ENCODE results near the gene SRRM5. TPM values are rescaled to one million over a fixed set of nuclear protein-coding genes. Genes with fewer than 3 reads are reported as not detected.

The SRRM5 gene
- total and polyA plus RNA-seq, 2 experiments from 2014 or later: 0.08 TPM; not detected in 1

DNA sequence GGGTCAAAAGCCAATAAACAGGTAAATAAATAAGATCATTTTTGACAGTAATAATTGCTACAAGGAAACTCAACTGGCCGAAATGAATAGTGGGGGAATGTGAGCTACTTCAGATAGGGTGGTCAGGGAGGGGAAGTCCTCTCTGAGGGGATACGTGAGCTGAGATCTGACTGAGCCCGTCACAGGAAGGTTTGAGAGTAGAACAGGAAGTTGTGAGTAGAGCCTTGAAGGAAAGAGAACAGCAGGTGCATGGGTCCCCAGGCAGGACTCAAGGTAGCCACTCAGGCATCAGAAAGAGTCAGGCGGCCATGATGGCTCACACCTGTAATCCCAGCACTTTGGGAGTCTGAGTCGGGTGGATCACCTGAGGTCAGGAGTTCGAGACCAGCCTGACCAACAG, 22.2 kb upstream of the SRRM5 start:
- Histone ChIP-seq H2AFZ (no peak overlapping the region), H3K27me3 (ENCODE audit: insufficient read depth) (no peaks in the 10 kb centered on the region), H3K4me1 (ENCODE audit: insufficient read depth) (no peaks in the 10 kb centered on the region), H4K20me1 (replicated peaks; ENCODE audit: insufficient read depth) (peaks cover 15% of the 10 kb centered on the region; the same call in 1 of the 2 replicates), H3K36me3 (ENCODE audit: insufficient read depth) (peaks cover 8% of the 10 kb centered on the region; the same call in 1 of the 2 replicates), H3K79me2 (replicated peaks; ENCODE audit: insufficient read depth) (peaks cover 4% of the 10 kb centered on the region; the same call in 1 of the 2 replicates), H3K27ac (ENCODE audit: low read depth) (no peak overlapping the region), H3K9me2 (ENCODE audit: insufficient read depth) (no peaks in the 10 kb centered on the region), H3F3A (replicated peaks; ENCODE audit: low read depth) (0 out of 2 replicates have a peak, but pooled peaks cover 4% of the 10 kb centered on the region), H3K4me2 (no peak overlapping the region), H3K4me3 (no peak overlapping the region)
- Mint-ChIP-seq H3K9me3 (no peaks in the 10 kb centered on the region; the same call in 2 of the 3 replicates), H3K36me3 (ENCODE audit: low read depth) (peaks cover 36% of the 10 kb centered on the region), H3K27ac (no peak overlapping the region), H3K4me1 (peaks cover 7% of the 10 kb centered on the region; the same call in 1 of the 3 replicates), H3K27me3 (ENCODE audit: insufficient read depth, low read depth, poor library complexity) (peaks cover 3% of the 10 kb centered on the region), H3K4me3 (no peak overlapping the region)
- ATAC-seq: no peak
- DNase-seq (ENCODE audit: low spot score): no peak
- no peak for TF ChIP-seq CREB1 (CRISPR knock-in tag; IDR thresholded peaks at IDR 0.05; ENCODE audit: low read depth)
- no peak for TF ChIP-seq ZNF114 (CRISPR knock-in tag; IDR thresholded peaks at IDR 0.05)
- TF ChIP-seq NANOG (IDR thresholded peaks at IDR 0.05; ENCODE audit: borderline replicate concordance): no peak
- TF ChIP-seq CTCF (conservative IDR thresholded peaks at IDR 0.05; ENCODE audit: low read depth in 2 of 2): no peak
- no peak for TF ChIP-seq STAT1 (IDR thresholded peaks at IDR 0.05; ENCODE audit: unreplicated experiment)
- no peak for TF ChIP-seq JUNB (IDR thresholded peaks at IDR 0.05; ENCODE audit: unreplicated experiment)
- TF ChIP-seq ZNF331 (CRISPR knock-in tag; IDR thresholded peaks at IDR 0.05; ENCODE audit: low read depth): no peak
- no peak for TF ChIP-seq EZH2phosphoT487 (IDR thresholded peaks at IDR 0.05; ENCODE audit: unreplicated experiment)
- no peak for TF ChIP-seq EZH2 (IDR thresholded peaks at IDR 0.05; ENCODE audit: low read depth, unreplicated experiment)

DNA sequence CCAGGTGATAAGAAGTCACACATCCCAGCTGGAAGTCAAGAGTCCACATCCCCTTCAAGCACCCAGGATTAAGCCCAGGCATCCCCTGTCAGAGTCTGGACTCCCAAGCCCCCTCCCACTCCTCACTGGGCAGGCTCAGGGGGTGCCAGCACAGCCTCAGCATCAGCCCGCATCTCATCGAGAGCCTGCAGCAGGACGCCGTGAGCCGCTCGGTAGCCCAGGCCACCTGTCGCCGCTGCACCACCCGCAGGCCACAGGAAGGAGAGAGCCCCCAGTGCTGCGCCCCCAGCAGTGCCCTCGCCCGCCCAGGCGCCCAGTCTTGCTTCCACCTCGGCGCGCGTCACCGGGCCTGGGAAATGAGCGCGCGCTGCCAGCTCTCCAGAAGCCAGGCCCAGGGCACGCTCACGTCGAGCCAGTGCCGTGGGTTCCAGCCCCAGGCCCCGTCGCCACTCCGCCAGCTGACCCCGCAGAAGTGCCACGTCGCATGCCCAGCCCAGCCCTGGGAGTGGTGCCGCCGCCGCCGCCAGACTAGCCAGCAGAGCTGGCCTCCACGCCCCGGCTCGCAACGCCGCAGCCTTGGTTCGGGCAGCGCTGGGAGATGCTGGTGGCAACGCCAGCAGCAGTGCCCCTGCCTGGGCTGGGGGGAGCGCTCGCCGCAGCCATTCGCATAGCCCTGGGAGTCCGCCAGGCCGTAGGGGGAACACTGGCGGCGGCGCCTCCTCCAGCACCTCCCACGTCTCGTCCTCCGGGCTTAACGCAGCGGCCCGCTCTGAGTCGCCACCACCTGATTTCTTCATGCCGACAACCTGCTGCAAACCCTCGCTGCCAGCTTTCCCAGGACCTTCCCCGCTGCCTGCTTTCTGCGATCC, 19.8 kb upstream of the SRRM5 start:
- Histone ChIP-seq H4K20me1 (replicated peaks; ENCODE audit: insufficient read depth) (peaks cover 15% of the 10 kb centered on the region; the same call in 1 of the 2 replicates), H3K27me3 (ENCODE audit: insufficient read depth) (no peaks in the 10 kb centered on the region), H3F3A (replicated peaks; ENCODE audit: low read depth) (0 out of 2 replicates have a peak, but pooled peaks cover 11% of the 10 kb centered on the region), H3K79me2 (replicated peaks; ENCODE audit: insufficient read depth) (peaks cover 9% of the 10 kb centered on the region), H3K4me3 (no peak overlapping the region), H3K36me3 (ENCODE audit: insufficient read depth) (peaks cover 8% of the 10 kb centered on the region; the same call in 1 of the 2 replicates), H3K4me2 (no peak overlapping the region), H2AFZ (no peak overlapping the region), H3K9me2 (ENCODE audit: insufficient read depth) (no peaks in the 10 kb centered on the region), H3K27ac (ENCODE audit: low read depth) (no peak overlapping the region), H3K4me1 (ENCODE audit: insufficient read depth) (peaks cover 4% of the 10 kb centered on the region; the same call in 1 of the 2 replicates)
- ATAC-seq (no peak), DNase-seq (ENCODE audit: low spot score) (no peak)
- H3K9me3 Mint-ChIP-seq: peaks cover 2% of the 10 kb centered on the region; the same call in 2 of the 3 replicates
- H3K27me3 Mint-ChIP-seq (ENCODE audit: insufficient read depth, low read depth, poor library complexity): peaks cover 10% of the 10 kb centered on the region
- H3K36me3 Mint-ChIP-seq (ENCODE audit: low read depth): peaks cover 28% of the 10 kb centered on the region
- no peak overlapping the region for H3K27ac Mint-ChIP-seq
- peaks cover 11% of the 10 kb centered on the region; the same call in 2 of the 3 replicates for H3K4me1 Mint-ChIP-seq
- no peak overlapping the region for H3K4me3 Mint-ChIP-seq
- TF ChIP-seq ZNF462 (CRISPR knock-in tag; IDR thresholded peaks at IDR 0.05): no peak
- TF ChIP-seq STAT1 (IDR thresholded peaks at IDR 0.05; ENCODE audit: unreplicated experiment): no peak
- TF ChIP-seq ZNF331 (CRISPR knock-in tag; IDR thresholded peaks at IDR 0.05; ENCODE audit: low read depth): no peak
- no peak for TF ChIP-seq ZNF114 (CRISPR knock-in tag; IDR thresholded peaks at IDR 0.05)
- TF ChIP-seq EZH2phosphoT487 (IDR thresholded peaks at IDR 0.05; ENCODE audit: unreplicated experiment): no peak
- TF ChIP-seq JUNB (IDR thresholded peaks at IDR 0.05; ENCODE audit: unreplicated experiment): no peak
